Subcutaneous adipose tissue (tissue), 4 donors: ENCODE results near the gene ECHDC1. TPM values are rescaled to one million over a fixed set of nuclear protein-coding genes. Genes with fewer than 3 reads are reported as not detected.

Source experiments
- CTCF ChIP-seq: fragments of 450-650 bp; IDR thresholded peaks from one replicate; pipeline ENCODE4 v1.5.1; 2016; ENCODE audit warnings: low read depth, mild to moderate bottlenecking, control low read depth, antibody characterized with exemption, moderate library complexity
- total RNA-seq, 4 donors: library from RNA; depleted of rRNA; stranded (reverse); fragments of >200 nt; gene quantifications; one replicate each; pipeline ENCODE4 v1.1.0, GENCODE V29; 2016

Gene ECHDC1
- total RNA-seq, 4 donors from 2014 or later, result 83.8 to 139 (median 122) TPM

GRCh38 chr6:127291495-127291894 lies 51.9 kb downstream of the ECHDC1 start:
- TF ChIP-seq CTCF, result no peak

- no peak for TF ChIP-seq CTCF
Observed at GRCh38 chr6:127290391-127291265, 52.8 kb downstream of the ECHDC1 start.

GRCh38 chr6:127289934-127290333 lies 53.5 kb downstream of the ECHDC1 start:
- no peak for TF ChIP-seq CTCF

GRCh38 chr6:127288705-127289104 lies 54.7 kb downstream of the ECHDC1 start:
- TF ChIP-seq CTCF, result no peak

GRCh38 chr6:127282184-127282583 lies 61.2 kb downstream of the ECHDC1 start:
- no peak for TF ChIP-seq CTCF

- TF ChIP-seq CTCF, result no peak
Observed at GRCh38 chr6:127279815-127280214, 63.6 kb downstream of the ECHDC1 start.

- no peak for TF ChIP-seq CTCF
Observed at GRCh38 chr6:127277878-127278843, 65.2 kb downstream of the ECHDC1 start.
